ENCODE measurements around the gene ZBTB14. TPM values are rescaled to one million over a fixed set of nuclear protein-coding genes. Genes with fewer than 3 reads are reported as not detected.

Gene ZBTB14
- total RNA-seq, 1 donor: 16.3 TPM

DNA sequence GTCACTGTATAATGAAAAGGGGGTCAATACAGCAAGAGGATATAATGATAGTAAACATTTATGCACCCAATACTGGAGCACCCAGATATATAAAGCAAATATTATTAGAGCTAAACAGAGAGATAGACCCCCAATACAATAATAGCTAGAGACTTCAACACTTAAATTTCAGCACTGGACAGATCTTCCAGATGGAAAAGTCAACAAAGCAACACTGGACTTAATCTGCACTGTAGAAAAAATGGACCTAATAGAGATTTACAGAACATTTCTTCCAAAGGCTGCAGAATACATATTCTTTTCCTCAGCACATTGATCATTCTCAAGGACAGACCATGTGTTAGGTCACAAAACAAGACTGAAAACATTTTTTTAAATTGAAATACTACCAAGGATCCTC, 26.7 kb downstream of the ZBTB14 start:
- Histone ChIP-seq H3K9me3 (ENCODE audit: low read depth, low read length) (no peaks in the 10 kb centered on the region), H2AFZ (ENCODE audit: low read length) (no peak overlapping the region), H3K4me3 (ENCODE audit: insufficient read depth, low read length) (no peak overlapping the region), H3K27me3 (ENCODE audit: insufficient read depth, low read length) (no peaks in the 10 kb centered on the region), H3K36me3 (ENCODE audit: insufficient read depth, low read length) (no peaks in the 10 kb centered on the region), H3K27ac (ENCODE audit: low read depth, low read length) (no peak overlapping the region), H3K4me1 (ENCODE audit: insufficient read depth, low read length) (no peaks in the 10 kb centered on the region), H4K20me1 (ENCODE audit: insufficient read depth, low read length) (no peaks in the 10 kb centered on the region), H3K4me2 (ENCODE audit: insufficient read depth, low read length) (no peak overlapping the region), H3K79me2 (ENCODE audit: insufficient read depth, low read length) (no peaks in the 10 kb centered on the region)
- no peak for DNase-seq (ENCODE audit: insufficient read length, low spot score, missing footprints)
- TF ChIP-seq, protein P1, sequence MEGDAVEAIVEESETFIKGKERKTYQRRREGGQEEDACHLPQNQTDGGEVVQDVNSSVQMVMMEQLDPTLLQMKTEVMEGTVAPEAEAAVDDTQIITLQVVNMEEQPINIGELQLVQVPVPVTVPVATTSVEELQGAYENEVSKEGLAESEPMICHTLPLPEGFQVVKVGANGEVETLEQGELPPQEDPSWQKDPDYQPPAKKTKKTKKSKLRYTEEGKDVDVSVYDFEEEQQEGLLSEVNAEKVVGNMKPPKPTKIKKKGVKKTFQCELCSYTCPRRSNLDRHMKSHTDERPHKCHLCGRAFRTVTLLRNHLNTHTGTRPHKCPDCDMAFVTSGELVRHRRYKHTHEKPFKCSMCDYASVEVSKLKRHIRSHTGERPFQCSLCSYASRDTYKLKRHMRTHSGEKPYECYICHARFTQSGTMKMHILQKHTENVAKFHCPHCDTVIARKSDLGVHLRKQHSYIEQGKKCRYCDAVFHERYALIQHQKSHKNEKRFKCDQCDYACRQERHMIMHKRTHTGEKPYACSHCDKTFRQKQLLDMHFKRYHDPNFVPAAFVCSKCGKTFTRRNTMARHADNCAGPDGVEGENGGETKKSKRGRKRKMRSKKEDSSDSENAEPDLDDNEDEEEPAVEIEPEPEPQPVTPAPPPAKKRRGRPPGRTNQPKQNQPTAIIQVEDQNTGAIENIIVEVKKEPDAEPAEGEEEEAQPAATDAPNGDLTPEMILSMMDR (IDR thresholded peaks at IDR 0.05; ENCODE audit: extremely low read depth, low read depth, low read length): no peak

DNA sequence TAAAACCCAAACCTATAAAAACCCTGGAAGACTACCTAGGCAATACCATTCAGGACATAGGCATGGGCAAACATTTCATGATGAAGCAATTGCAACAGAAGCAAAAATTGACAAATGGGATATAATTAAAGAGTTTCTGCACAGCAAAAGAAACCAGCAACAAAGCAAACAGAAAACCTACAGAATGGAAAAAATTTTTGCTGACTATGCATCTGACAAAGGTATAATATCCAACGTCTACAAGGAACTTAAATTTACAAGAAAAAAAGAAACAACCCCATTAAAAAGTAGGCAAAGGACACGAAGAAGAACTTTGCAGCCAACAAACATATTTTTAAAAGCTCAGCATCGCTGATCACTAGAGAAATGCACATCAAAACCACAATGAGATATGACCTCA, 28.8 kb downstream of the ZBTB14 start:
- Histone ChIP-seq H3K27ac (ENCODE audit: low read depth, low read length) (no peak overlapping the region), H3K4me2 (ENCODE audit: insufficient read depth, low read length) (no peak overlapping the region), H3K9me3 (ENCODE audit: low read depth, low read length) (no peaks in the 10 kb centered on the region), H2AFZ (ENCODE audit: low read length) (no peak overlapping the region), H3K36me3 (ENCODE audit: insufficient read depth, low read length) (no peaks in the 10 kb centered on the region), H3K4me3 (ENCODE audit: insufficient read depth, low read length) (no peak overlapping the region), H4K20me1 (ENCODE audit: insufficient read depth, low read length) (no peaks in the 10 kb centered on the region), H3K79me2 (ENCODE audit: insufficient read depth, low read length) (no peaks in the 10 kb centered on the region), H3K27me3 (ENCODE audit: insufficient read depth, low read length) (no peaks in the 10 kb centered on the region), H3K4me1 (ENCODE audit: insufficient read depth, low read length) (no peaks in the 10 kb centered on the region)
- DNase-seq (ENCODE audit: insufficient read length, low spot score, missing footprints): no peak
- TF ChIP-seq, protein P1 (IDR thresholded peaks at IDR 0.05; ENCODE audit: extremely low read depth, low read depth, low read length): no peak

DNA sequence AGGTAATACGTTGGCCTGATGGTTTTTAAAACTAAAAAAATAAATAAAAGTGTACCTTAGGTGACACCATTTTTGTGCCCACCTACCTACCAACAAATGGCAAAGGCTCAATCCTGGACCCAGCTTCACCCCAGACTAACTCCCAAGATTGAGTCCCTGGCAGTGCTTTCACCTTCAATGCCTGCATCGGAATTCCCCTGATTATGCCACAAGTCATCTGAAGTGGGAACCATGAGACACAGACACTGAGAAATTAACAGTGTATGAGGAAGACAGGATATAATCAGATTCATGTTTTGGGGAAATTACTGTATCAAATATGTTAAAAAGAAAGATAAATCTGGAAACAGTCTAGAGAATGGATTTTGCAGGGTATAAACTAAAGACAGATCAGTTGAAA, 41.6 kb downstream of the ZBTB14 start:
- no peak overlapping the region for H3K27ac ChIP-seq (ENCODE audit: low read depth, low read length)
- no peak overlapping the region for H2AFZ ChIP-seq (ENCODE audit: low read length)
- no peaks in the 10 kb centered on the region for H4K20me1 ChIP-seq (ENCODE audit: insufficient read depth, low read length)
- H3K36me3 ChIP-seq (ENCODE audit: insufficient read depth, low read length): no peaks in the 10 kb centered on the region
- H3K4me1 ChIP-seq (ENCODE audit: insufficient read depth, low read length): no peaks in the 10 kb centered on the region
- H3K4me3 ChIP-seq (ENCODE audit: insufficient read depth, low read length): no peak overlapping the region
- H3K4me2 ChIP-seq (ENCODE audit: insufficient read depth, low read length): no peak overlapping the region
- no peaks in the 10 kb centered on the region for H3K9me3 ChIP-seq (ENCODE audit: low read depth, low read length)
- TF ChIP-seq, protein P1 (IDR thresholded peaks at IDR 0.05; ENCODE audit: extremely low read depth, low read depth, low read length): no peak
- H3K27me3 ChIP-seq (ENCODE audit: insufficient read depth, low read length): no peaks in the 10 kb centered on the region
- no peaks in the 10 kb centered on the region for H3K79me2 ChIP-seq (ENCODE audit: insufficient read depth, low read length)
- DNase-seq (ENCODE audit: insufficient read length, low spot score, missing footprints): no peak

DNA sequence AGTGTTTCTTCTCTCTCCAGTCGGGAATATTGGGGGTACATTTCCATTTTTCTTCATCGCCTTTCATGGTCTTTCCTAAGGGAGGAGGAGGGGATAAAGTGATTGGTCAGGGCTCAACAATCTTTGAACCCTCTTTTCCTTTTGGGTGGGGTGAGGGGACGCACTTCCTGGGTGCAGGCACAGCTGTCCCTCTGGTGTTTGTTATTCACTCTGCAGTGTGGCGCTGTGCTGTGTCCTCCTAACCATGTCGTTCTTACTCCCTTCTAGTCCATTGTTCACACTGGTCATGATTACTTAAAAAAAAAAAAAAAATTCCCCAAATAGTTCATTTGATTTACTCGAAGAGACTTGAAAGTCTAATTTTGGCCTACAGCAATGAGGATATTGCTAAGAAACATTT, 44.4 kb downstream of the ZBTB14 start:
- H3K4me1 ChIP-seq (ENCODE audit: insufficient read depth, low read length): no peaks in the 10 kb centered on the region
- no peak for DNase-seq (ENCODE audit: insufficient read length, low spot score, missing footprints)
- H3K79me2 ChIP-seq (ENCODE audit: insufficient read depth, low read length): no peaks in the 10 kb centered on the region
- no peaks in the 10 kb centered on the region for H3K27me3 ChIP-seq (ENCODE audit: insufficient read depth, low read length)
- no peaks in the 10 kb centered on the region for H3K36me3 ChIP-seq (ENCODE audit: insufficient read depth, low read length)
- H3K4me3 ChIP-seq (ENCODE audit: insufficient read depth, low read length): no peak overlapping the region
- TF ChIP-seq, protein P1 (IDR thresholded peaks at IDR 0.05; ENCODE audit: extremely low read depth, low read depth, low read length): no peak
- H4K20me1 ChIP-seq (ENCODE audit: insufficient read depth, low read length): no peaks in the 10 kb centered on the region
- no peaks in the 10 kb centered on the region for H3K9me3 ChIP-seq (ENCODE audit: low read depth, low read length)
- H2AFZ ChIP-seq (ENCODE audit: low read length): no peak overlapping the region
- no peak overlapping the region for H3K27ac ChIP-seq (ENCODE audit: low read depth, low read length)
- no peak overlapping the region for H3K4me2 ChIP-seq (ENCODE audit: insufficient read depth, low read length)

Data from osteoblast (primary cell).